Measurements from ENCODE around the gene ITGB3. TPM values are rescaled to one million over a fixed set of nuclear protein-coding genes. Genes with fewer than 3 reads are reported as not detected.

ITGB3 gene
- total and polyA plus RNA-seq, 3 donors from 2014 or later: 6.9 to 10.3 (median 7.6) TPM

GRCh38 chr17:47225436-47225858 is 28.2 kb upstream of the ITGB3 start:
- Histone ChIP-seq H3K27me3 (no peaks in the 10 kb centered on the region), H3K27ac (peak overlapping the region; percentile 28 to 83), H3K4me1 (peaks cover 22% of the 10 kb centered on the region), H3K9me3 (no peaks in the 10 kb centered on the region), H3K36me3 (ENCODE audit: low read depth, missing control alignments) (no peaks in the 10 kb centered on the region), H3K4me3 (no peak overlapping the region)
- 24 to 25% methylated on average over 3 of the region's 3 CpGs for WGBS, 2 donors
- peak; percentile 90 for DNase-seq
- intact Hi-C loops (cut with DNase I; ENCODE audit: low total_unique reads): no loop called here
- TF ChIP-seq POLR2A (IDR thresholded peaks at IDR 0.05) (no peak), CTCF (IDR thresholded peaks at IDR 0.05) (no peak)

GRCh38 chr17:47225911-47226688 is 27.5 kb upstream of the ITGB3 start:
- Histone ChIP-seq H3K4me1 (peaks cover 22% of the 10 kb centered on the region), H3K36me3 (ENCODE audit: low read depth, missing control alignments) (no peaks in the 10 kb centered on the region), H3K27me3 (no peaks in the 10 kb centered on the region), H3K27ac (peak overlapping the region; percentile 28 to 83), H3K4me3 (no peak overlapping the region), H3K9me3 (no peaks in the 10 kb centered on the region)
- intact Hi-C loops (cut with DNase I; ENCODE audit: low total_unique reads): no loop called here
- no peak for DNase-seq
- WGBS, 2 donors: 91 to 96% methylated on average over 2 of the region's 2 CpGs
- TF ChIP-seq POLR2A (IDR thresholded peaks at IDR 0.05) (no peak), CTCF (IDR thresholded peaks at IDR 0.05) (no peak)

- WGBS, 2 donors: 81 to 83% methylated on average over 2 of the region's 2 CpGs
- TF ChIP-seq POLR2A (IDR thresholded peaks at IDR 0.05) (no peak), CTCF (IDR thresholded peaks at IDR 0.05) (no peak)
- Histone ChIP-seq H3K27me3 (no peaks in the 10 kb centered on the region), H3K9me3 (no peaks in the 10 kb centered on the region), H3K36me3 (ENCODE audit: low read depth, missing control alignments) (no peaks in the 10 kb centered on the region), H3K4me3 (no peak overlapping the region), H3K27ac (no peak overlapping the region), H3K4me1 (peaks cover 22% of the 10 kb centered on the region)
- DNase-seq: no peak
- intact Hi-C loops (cut with DNase I; ENCODE audit: low total_unique reads): no loop called here
Observed at GRCh38 chr17:47227862-47228261, 25.8 kb upstream of the ITGB3 start.

GRCh38 chr17:47229535-47230443 is 23.8 kb upstream of the ITGB3 start:
- H3K36me3 ChIP-seq (ENCODE audit: low read depth, missing control alignments): no peaks in the 10 kb centered on the region
- intact Hi-C loops (cut with DNase I; ENCODE audit: low total_unique reads): loop anchor here (10.0 kb wide), 1 partner anchor 85 kb away; no protein-coding TSS in a partner anchor
- H3K9me3 ChIP-seq: no peaks in the 10 kb centered on the region
- 11 to 16% methylated on average over 22 of the region's 22 CpGs for WGBS, 2 donors
- H3K27me3 ChIP-seq: no peaks in the 10 kb centered on the region
- H3K27ac ChIP-seq: no peak overlapping the region
- TF ChIP-seq POLR2A (IDR thresholded peaks at IDR 0.05) (no peak), CTCF (IDR thresholded peaks at IDR 0.05) (peak; percentile 89 to 99 (median 97))
- DNase-seq: peak; percentile 93
- H3K4me1 ChIP-seq: peaks cover 19% of the 10 kb centered on the region
- no peak overlapping the region for H3K4me3 ChIP-seq
